Fibroblast of peridontal ligament (primary cell): ENCODE data around the gene UROC1.

Experiments used
- DNase-seq: peaks from one replicate; pipeline ENCODE4 v3.0.0-alpha.2; 2010; ENCODE audit errors: extremely low read depth

The UROC1 gene

GRCh38 chr3:126478581-126479310, 38.8 kb downstream of the UROC1 start:
- DNase-seq, result no peak

- DNase-seq, result no peak
Observed at GRCh38 chr3:126477061-126477380, 40.6 kb downstream of the UROC1 start.

- peak; percentile 30 for DNase-seq
Observed at GRCh38 chr3:126476166-126477060, 41.2 kb downstream of the UROC1 start.

DNA sequence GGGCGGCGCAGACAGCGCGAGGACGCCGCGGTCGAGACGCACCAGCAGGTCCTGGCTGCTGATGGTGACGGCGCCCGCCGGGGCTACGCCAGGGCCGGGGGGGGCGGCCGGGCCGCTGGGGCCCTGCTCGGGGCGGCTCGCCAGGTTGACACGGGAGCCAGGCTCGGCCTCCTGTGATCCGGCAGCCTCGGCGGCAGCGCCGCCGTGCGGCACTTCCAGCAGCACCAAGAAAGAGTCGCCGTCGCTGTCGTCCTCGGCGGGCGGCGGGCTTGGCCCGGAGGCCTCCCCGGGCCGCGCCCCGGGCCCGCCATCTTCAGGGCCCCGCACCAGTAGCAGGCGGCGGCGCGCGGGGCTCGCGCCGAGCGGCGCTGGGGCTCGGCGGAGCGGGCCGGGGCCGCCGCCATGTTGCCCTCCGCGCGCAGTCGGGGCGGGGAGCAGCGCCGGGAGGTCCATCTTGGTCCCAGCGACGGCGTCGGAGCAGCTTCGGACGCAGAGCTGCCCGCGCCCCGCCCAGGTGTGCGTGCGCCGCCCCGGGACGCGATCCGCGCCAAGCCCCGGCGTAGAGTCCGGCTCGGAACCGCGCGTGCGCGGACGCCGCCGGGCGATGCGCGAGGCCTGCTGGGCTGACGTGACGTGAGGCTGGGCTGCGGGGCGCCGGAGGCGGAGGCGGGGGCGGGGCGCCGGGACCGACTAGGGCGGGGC, 42.0 kb downstream of the UROC1 start, which contains the start of gene ZXDC:
Gene ZXDC (minus strand): TSS at position 479 of the 702 bp plus-strand sequence. CDS start 26 bp downstream, at position 453.
- peak; percentile 91 for DNase-seq

DNA sequence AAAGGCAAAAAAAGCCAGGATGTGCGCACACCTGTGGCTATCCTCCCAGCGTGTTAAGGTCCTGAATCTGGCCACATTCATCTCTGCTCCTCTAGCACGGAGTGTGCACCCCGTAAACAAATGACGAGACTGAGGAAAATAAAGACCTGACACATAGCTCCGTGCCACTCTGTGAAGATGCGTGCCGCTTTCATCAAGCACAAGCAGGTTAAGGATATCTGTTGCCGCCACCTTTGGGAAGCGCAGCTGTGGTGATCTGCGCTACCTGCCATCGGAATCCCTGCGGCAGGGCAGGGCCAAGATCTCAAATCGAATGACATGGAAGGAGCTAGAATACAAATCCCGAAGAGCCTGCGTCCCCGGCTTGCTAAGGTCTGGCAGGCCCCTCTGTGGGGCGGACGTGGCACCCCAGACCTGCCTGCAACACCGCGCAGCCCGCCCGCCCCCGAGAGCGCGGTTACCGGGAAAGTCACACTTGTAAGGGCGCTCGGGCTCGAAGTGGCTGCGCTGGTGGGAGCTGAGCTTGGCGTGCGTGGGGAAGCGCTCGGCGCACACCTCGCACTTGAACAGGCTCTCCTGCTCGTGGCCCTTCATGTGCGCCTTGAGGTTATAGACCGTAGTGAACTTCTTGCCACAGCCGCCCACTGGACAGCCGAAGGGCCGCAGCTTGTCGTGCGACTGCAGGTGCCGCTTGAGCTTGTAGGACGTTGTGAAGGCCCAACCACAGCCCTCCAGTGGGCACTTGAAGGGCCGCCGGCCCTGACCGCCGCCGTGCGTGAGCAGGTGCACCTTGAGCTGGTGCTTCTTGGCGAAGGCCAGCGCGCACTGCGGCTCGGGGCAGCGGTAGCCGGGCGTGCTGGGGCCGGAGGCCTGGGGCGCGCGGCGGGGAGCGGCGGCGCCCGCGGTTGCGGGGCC, 42.8 kb downstream of the UROC1 start:
- DNase-seq, result peak; percentile 35

DNA sequence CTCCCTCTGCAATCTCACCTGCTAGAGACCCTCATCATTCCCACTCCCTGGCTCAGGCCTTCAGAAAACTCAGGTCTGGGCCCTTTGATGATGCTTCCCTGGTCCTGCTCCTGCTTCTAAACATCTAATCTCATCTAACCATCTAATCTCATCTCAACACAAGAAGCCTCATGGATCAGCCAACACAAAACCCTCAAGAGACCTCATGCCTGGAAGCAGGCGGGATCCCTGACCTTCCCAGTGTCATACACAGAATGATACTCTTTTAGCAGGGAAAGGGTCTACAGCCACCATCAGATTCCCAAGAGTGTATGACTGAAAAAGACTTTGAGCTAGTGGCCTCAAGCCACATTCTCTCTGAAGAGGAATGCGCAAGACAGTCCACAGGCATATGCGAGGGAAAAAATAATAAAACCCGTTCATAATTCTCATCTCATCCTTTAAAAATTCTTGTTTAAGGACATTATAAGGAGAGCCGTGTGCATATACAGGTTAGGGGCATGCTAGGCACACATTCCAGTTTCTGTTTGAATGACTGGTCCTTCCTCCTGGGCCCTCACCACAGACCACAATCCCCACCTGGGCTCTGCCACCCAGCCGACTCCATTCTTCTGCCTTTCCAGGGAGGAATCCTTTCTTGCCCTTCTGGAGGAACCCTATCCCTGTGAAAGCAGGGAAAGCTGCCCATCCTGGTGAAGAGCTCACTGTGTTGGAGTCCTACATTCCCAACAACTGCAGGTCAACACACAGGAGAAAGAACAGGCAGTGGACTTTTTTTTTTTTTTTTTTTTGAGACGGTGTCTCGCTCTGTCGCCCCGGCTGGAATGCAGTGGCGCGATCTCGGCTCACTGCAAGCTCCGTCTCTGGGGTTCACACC, 44.0 kb downstream of the UROC1 start:
- DNase-seq, result no peak

DNA sequence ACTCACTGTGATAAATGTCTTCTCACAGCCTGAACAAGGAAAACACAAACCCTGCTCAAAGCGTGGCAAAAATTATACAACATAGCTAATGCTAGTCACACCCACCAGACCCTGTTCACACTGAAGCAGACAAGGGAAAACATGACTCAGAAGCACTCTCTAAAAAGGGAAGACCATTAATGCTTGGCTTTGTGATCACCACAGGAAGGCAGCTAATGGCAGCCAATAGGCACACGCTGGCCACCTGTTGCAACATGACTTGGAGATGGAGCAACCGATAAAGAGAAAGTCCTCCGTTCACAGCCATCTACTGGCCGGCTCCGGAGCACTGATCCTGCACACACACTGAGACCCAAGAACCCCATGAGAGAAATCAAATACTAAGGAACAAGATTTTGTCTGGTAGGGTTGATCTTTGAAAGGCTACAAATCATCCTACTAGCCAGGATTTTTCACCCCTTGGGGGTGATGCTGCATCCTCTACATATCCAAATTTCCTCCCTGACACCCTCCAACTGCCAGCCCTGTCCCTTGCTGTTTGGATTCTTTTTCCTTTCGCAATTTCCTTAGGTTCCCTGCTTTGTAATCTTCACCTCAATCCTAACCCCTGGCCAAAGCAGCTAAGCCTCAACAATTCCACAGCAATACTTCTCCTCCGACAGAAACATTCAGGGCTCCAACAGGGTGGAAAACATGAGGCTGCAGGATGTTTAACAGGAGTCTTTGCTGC, 45.1 kb downstream of the UROC1 start:
- peak; percentile 67 for DNase-seq

GRCh38 chr3:126469479-126469878, 48.1 kb downstream of the UROC1 start:
- DNase-seq, result no peak

DNA sequence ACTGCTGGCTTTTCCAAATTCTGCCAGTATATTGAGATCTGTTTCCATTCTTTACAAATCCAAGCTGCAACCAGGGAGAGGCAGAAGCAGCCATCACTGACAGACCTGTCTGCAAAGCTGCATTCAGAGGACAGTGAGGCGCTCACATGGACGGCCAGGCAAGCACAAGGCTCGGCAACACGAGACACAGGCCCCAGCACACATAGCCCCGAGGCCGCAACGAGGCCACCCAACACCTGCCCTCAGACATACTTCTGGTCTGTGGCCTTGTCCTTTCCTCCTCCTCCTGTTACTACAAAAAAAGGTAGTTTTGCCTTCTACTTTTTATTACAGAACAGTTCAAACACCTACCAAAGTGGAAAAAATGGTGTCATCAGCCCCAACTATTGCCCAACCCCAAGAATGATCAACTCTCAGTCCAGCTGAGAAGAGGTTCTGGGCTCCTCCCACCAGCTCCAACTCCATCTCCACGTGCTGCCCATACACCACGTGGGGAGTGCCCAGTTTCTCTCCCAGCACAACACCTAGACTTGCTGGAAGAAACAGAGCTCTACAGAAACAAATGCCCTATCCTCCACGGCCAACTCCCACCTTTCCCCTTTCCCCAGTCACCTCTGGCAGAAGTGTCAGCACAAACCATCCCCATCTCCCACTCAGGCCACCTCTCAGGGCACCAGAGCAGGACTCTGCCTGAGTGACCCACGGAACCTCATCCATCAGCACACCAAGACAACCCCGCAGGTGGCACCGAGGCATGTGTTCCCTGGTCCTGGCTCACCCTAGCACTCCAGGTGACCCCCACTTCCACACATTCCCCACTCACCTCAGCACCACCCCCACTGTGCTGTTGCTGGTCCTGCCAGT, 49.3 kb downstream of the UROC1 start:
- DNase-seq, result peak; percentile 10

DNA sequence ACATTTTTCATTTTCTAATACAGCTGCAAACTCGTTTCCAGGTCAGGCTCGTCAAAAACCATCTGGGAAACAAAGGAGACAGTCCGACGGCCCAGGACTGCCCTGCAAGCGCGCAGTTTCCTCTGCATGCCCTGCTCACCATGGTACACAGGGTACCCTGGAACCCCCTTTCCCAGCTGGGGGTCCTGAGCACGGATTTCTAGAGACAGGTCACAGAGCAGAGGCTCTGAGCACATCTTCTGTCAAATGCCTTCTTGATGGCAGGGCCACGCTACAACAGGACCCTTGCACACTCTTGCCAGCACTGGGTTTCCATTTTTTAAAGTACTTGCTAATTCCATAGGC, 50.0 kb downstream of the UROC1 start:
- no peak for DNase-seq

- DNase-seq, result no peak
Observed at GRCh38 chr3:126466886-126467610, 50.5 kb downstream of the UROC1 start.

- no peak for DNase-seq
Observed at GRCh38 chr3:126465928-126466544, 51.5 kb downstream of the UROC1 start.

DNA sequence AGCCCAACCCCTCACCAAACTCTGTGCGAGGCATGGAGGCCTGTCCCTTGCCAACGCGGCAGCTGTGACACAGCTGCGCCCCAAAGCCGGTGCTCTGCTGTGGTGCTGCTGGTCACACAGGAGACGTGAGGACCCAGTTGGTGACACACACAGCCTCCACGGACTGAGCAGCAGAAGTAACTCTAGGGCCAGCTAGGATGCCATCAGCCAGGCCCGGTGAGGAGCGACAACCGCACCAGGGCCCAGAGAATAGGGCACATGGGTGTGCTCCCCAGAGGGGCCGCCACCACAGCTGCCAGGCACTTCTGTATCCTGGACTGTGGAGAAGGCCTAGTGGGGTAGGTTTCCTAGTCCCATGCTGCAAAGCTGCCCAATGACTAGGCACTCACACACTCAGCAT, 52.6 kb downstream of the UROC1 start:
- DNase-seq, result no peak

DNA sequence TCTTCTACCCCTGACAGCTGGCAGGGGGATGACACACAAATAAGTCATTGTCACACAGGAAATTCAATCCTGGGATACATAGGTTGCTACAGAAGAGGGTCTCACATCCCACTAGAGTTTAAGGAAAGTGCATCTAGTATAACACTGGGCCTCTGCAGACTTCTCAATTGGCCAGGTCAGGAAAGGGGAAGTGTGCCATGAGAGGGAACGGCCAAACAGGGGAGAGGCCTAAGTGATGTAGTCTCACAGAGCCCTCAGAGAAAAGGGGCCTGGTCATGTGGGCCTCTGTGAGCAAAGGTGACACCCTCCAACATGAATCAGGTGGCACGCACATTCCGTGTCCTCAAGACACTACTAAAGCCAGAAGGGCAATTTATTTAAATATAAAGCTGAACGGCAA, 53.1 kb downstream of the UROC1 start:
- DNase-seq, result no peak

GRCh38 chr3:126464093-126464492, 53.5 kb downstream of the UROC1 start:
- DNase-seq, result no peak

GRCh38 chr3:126463521-126463920, 54.1 kb downstream of the UROC1 start:
- DNase-seq, result no peak

GRCh38 chr3:126461450-126462070, 56.0 kb downstream of the UROC1 start:
- DNase-seq, result no peak
